ENCODE data around the gene FIG4. TPM values are rescaled to one million over a fixed set of nuclear protein-coding genes. Genes with fewer than 3 reads are reported as not detected.

Gene FIG4
- total and polyA plus RNA-seq, 2 experiments from 2014 or later, result 8.0 to 10.9 TPM

DNA sequence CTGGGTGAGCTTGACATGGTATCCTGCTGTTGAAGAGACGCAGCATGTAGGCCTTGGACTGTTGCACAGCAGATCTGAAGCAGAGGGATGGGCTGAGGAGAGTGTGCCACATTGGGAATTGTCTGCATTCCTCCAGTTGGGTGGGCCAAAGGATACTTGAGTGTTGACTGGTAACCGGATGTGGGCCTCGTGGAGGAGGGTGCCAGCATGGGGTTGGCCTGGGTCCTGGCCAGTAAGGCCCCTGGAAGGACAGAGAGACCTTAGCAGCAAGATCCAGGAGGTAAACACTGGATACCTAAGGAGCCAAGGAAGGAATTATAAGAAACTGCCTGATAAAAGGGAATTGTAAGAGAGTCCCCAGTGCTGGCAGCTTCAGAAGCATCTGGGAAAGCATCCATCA, 76.9 kb downstream of the FIG4 start:
- 94% methylated on average over 3 of the region's 3 CpGs for WGBS (ENCODE audit: low lambda C conversion rate, missing lambda C conversion rate)
- no peaks in the 10 kb centered on the region for H3K4me1 ChIP-seq (ENCODE audit: insufficient read depth)

GRCh38 chr6:109768485-109768884, 77.4 kb downstream of the FIG4 start:
- Histone ChIP-seq H3K4me2 (no peak overlapping the region), H3K79me2 (no peaks in the 10 kb centered on the region), H3K36me3 (replicated peaks; ENCODE audit: insufficient read depth, low read depth) (no peaks in the 10 kb centered on the region), H3K4me3 (no peak overlapping the region), H3K27ac (no peak overlapping the region), H4K20me1 (ENCODE audit: insufficient read depth, poor library complexity, severe bottlenecking) (no peaks in the 10 kb centered on the region), H3K4me1 (ENCODE audit: insufficient read depth) (no peaks in the 10 kb centered on the region), H3K9me2 (replicated peaks; ENCODE audit: insufficient read depth) (no peaks in the 10 kb centered on the region), H3K27me3 (no peaks in the 10 kb centered on the region), H3K9me3 (ENCODE audit: low read depth) (no peaks in the 10 kb centered on the region), H2AFZ (no peak overlapping the region)
- TF ChIP-seq, protein P1, sequence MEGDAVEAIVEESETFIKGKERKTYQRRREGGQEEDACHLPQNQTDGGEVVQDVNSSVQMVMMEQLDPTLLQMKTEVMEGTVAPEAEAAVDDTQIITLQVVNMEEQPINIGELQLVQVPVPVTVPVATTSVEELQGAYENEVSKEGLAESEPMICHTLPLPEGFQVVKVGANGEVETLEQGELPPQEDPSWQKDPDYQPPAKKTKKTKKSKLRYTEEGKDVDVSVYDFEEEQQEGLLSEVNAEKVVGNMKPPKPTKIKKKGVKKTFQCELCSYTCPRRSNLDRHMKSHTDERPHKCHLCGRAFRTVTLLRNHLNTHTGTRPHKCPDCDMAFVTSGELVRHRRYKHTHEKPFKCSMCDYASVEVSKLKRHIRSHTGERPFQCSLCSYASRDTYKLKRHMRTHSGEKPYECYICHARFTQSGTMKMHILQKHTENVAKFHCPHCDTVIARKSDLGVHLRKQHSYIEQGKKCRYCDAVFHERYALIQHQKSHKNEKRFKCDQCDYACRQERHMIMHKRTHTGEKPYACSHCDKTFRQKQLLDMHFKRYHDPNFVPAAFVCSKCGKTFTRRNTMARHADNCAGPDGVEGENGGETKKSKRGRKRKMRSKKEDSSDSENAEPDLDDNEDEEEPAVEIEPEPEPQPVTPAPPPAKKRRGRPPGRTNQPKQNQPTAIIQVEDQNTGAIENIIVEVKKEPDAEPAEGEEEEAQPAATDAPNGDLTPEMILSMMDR (IDR thresholded peaks at IDR 0.05; ENCODE audit: poor library complexity), result no peak
- TF ChIP-seq EZH2 (IDR thresholded peaks at IDR 0.05; ENCODE audit: borderline replicate concordance) (no peak), EZH2phosphoT487 (IDR thresholded peaks at IDR 0.05; ENCODE audit: low read depth, severe bottlenecking, unreplicated experiment) (no peak)
- no peak for DNase-seq (ENCODE audit: low spot score)
- 95% methylated on average over 5 of the region's 5 CpGs for WGBS (ENCODE audit: low lambda C conversion rate, missing lambda C conversion rate)

More for the DNA sequence above, 76.9 kb downstream of the FIG4 start:
- no peaks in the 10 kb centered on the region for H3K27me3 ChIP-seq
- no peaks in the 10 kb centered on the region for H3K9me3 ChIP-seq (ENCODE audit: low read depth)
- no peak for DNase-seq (ENCODE audit: low spot score)
- no peak overlapping the region for H2AFZ ChIP-seq
- H3K79me2 ChIP-seq, result no peaks in the 10 kb centered on the region
- no peaks in the 10 kb centered on the region for H4K20me1 ChIP-seq (ENCODE audit: insufficient read depth, poor library complexity, severe bottlenecking)
- H3K36me3 ChIP-seq (replicated peaks; ENCODE audit: insufficient read depth, low read depth), result no peaks in the 10 kb centered on the region
- TF ChIP-seq EZH2phosphoT487 (IDR thresholded peaks at IDR 0.05; ENCODE audit: low read depth, severe bottlenecking, unreplicated experiment) (no peak), EZH2 (IDR thresholded peaks at IDR 0.05; ENCODE audit: borderline replicate concordance) (no peak)
- TF ChIP-seq, protein P1 (IDR thresholded peaks at IDR 0.05; ENCODE audit: poor library complexity), result no peak
- H3K27ac ChIP-seq, result no peak overlapping the region
- no peaks in the 10 kb centered on the region for H3K9me2 ChIP-seq (replicated peaks; ENCODE audit: insufficient read depth)
- no peak overlapping the region for H3K4me2 ChIP-seq
- no peak overlapping the region for H3K4me3 ChIP-seq

DNA sequence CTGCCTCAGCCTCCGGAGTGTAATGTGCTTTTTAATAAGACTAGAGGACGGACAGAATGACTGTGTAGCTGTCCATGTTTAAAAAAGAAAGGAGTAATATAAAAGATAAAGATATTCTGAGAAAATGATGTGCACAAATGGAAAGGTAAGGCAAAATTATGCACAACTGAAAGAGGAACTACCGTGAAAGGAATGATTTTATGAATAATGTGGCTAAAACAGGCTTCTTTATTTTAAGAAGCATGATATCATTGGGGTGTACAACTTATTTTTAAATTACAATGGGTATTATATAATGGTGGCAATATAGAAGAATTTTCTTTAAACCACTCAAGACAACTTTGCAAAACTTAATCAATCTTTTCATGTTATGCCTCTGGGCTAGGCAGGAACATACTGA, 78.1 kb downstream of the FIG4 start:
- Histone ChIP-seq H3K27me3 (no peaks in the 10 kb centered on the region), H4K20me1 (ENCODE audit: insufficient read depth, poor library complexity, severe bottlenecking) (no peaks in the 10 kb centered on the region), H3K27ac (no peak overlapping the region), H3K79me2 (no peaks in the 10 kb centered on the region), H3K4me2 (no peak overlapping the region), H3K4me3 (no peak overlapping the region), H2AFZ (no peak overlapping the region), H3K36me3 (replicated peaks; ENCODE audit: insufficient read depth, low read depth) (no peaks in the 10 kb centered on the region), H3K4me1 (ENCODE audit: insufficient read depth) (no peaks in the 10 kb centered on the region), H3K9me3 (ENCODE audit: low read depth) (no peaks in the 10 kb centered on the region), H3K9me2 (replicated peaks; ENCODE audit: insufficient read depth) (no peaks in the 10 kb centered on the region)
- TF ChIP-seq EZH2phosphoT487 (IDR thresholded peaks at IDR 0.05; ENCODE audit: low read depth, severe bottlenecking, unreplicated experiment), result no peak
- TF ChIP-seq EZH2 (IDR thresholded peaks at IDR 0.05; ENCODE audit: borderline replicate concordance), result no peak
- TF ChIP-seq, protein P1 (IDR thresholded peaks at IDR 0.05; ENCODE audit: poor library complexity), result no peak
- no peak for DNase-seq (ENCODE audit: low spot score)
- WGBS (ENCODE audit: low lambda C conversion rate, missing lambda C conversion rate), result 94% methylated on average over 3 of the region's 3 CpGs

GRCh38 chr6:109770047-109770446, 79.0 kb downstream of the FIG4 start:
- WGBS (ENCODE audit: low lambda C conversion rate, missing lambda C conversion rate), result 89% methylated on average over 2 of the region's 2 CpGs

More at GRCh38 chr6:109770047-109770446, 79.0 kb downstream of the FIG4 start:
- Histone ChIP-seq H3K27ac (no peak overlapping the region), H3K4me2 (no peak overlapping the region), H3K36me3 (replicated peaks; ENCODE audit: insufficient read depth, low read depth) (no peaks in the 10 kb centered on the region), H3K27me3 (no peaks in the 10 kb centered on the region), H4K20me1 (ENCODE audit: insufficient read depth, poor library complexity, severe bottlenecking) (no peaks in the 10 kb centered on the region), H3K4me1 (ENCODE audit: insufficient read depth) (no peaks in the 10 kb centered on the region), H3K9me3 (ENCODE audit: low read depth) (no peaks in the 10 kb centered on the region), H3K4me3 (no peak overlapping the region), H2AFZ (no peak overlapping the region), H3K79me2 (no peaks in the 10 kb centered on the region), H3K9me2 (replicated peaks; ENCODE audit: insufficient read depth) (no peaks in the 10 kb centered on the region)
- no peak for DNase-seq (ENCODE audit: low spot score)
- TF ChIP-seq EZH2phosphoT487 (IDR thresholded peaks at IDR 0.05; ENCODE audit: low read depth, severe bottlenecking, unreplicated experiment) (no peak), EZH2 (IDR thresholded peaks at IDR 0.05; ENCODE audit: borderline replicate concordance) (no peak)
- TF ChIP-seq, protein P1 (IDR thresholded peaks at IDR 0.05; ENCODE audit: poor library complexity), result no peak
